Neural cell (in vitro differentiated cells): ENCODE results near the gene SPTB.

Experiments used
- EP300 ChIP-seq: fragments of 450-650 bp; conservative IDR thresholded peaks from 2 replicates; pipeline ENCODE4 v1.6.1; 2014; ENCODE audit warnings: antibody characterized with exemption, mild to moderate bottlenecking, moderate library complexity; ENCODE audit not compliant: poor library complexity, severe bottlenecking
- EZH2 ChIP-seq: fragments of 200-600, 300-800 bp; shearing (Covaris generic), sonication (generic); IDR thresholded peaks from 2 replicates; pipeline ENCODE4 v1.6.1; 2014; ENCODE audit warnings: antibody characterized with exemption, low read length, borderline replicate concordance, mild to moderate bottlenecking; ENCODE audit not compliant: insufficient read depth, poor library complexity, severe bottlenecking
- MXI1 ChIP-seq: fragments of 450-650 bp; conservative IDR thresholded peaks from 2 replicates; pipeline ENCODE4 v1.6.1; 2014; ENCODE audit warnings: antibody characterized with exemption, mild to moderate bottlenecking; ENCODE audit not compliant: poor library complexity, severe bottlenecking
- POLR2AphosphoS5 ChIP-seq: IDR thresholded peaks from 2 replicates; pipeline ENCODE4 v1.6.1; 2012
- RAD21 ChIP-seq: fragments of 450-650 bp; conservative IDR thresholded peaks from 2 replicates; pipeline ENCODE4 v1.6.1; 2014; ENCODE audit warnings: antibody characterized with exemption, mild to moderate bottlenecking, moderate library complexity
- REST ChIP-seq: IDR thresholded peaks from 2 replicates; pipeline ENCODE4 v1.6.1; 2012; ENCODE audit warnings: borderline replicate concordance
- SMC3 ChIP-seq: fragments of 450-650 bp; conservative IDR thresholded peaks from 2 replicates; pipeline ENCODE4 v1.6.1; 2014; ENCODE audit warnings: antibody characterized with exemption, mild to moderate bottlenecking, moderate library complexity; ENCODE audit not compliant: poor library complexity
- TAF1 ChIP-seq: IDR thresholded peaks from 2 replicates; pipeline ENCODE4 v1.6.1; 2012; ENCODE audit warnings: low read depth
- TF ChIP-seq, protein P1 (sequence below): fragments of 450-650 bp; IDR thresholded peaks from 2 replicates; pipeline ENCODE4 v1.5.1; 2014; ENCODE audit warnings: antibody characterized with exemption, mild to moderate bottlenecking, moderate library complexity; ENCODE audit not compliant: poor library complexity, severe bottlenecking

- TF ChIP-seq, protein P1, sequence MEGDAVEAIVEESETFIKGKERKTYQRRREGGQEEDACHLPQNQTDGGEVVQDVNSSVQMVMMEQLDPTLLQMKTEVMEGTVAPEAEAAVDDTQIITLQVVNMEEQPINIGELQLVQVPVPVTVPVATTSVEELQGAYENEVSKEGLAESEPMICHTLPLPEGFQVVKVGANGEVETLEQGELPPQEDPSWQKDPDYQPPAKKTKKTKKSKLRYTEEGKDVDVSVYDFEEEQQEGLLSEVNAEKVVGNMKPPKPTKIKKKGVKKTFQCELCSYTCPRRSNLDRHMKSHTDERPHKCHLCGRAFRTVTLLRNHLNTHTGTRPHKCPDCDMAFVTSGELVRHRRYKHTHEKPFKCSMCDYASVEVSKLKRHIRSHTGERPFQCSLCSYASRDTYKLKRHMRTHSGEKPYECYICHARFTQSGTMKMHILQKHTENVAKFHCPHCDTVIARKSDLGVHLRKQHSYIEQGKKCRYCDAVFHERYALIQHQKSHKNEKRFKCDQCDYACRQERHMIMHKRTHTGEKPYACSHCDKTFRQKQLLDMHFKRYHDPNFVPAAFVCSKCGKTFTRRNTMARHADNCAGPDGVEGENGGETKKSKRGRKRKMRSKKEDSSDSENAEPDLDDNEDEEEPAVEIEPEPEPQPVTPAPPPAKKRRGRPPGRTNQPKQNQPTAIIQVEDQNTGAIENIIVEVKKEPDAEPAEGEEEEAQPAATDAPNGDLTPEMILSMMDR = no peak
- no peak for TF ChIP-seq MXI1
- TF ChIP-seq REST = no peak
- TF ChIP-seq EZH2 = no peak
- no peak for TF ChIP-seq POLR2AphosphoS5
- no peak for TF ChIP-seq RAD21
- TF ChIP-seq TAF1 = no peak
- TF ChIP-seq EP300 = no peak
- TF ChIP-seq SMC3 = no peak
Measured at GRCh38 chr14:64868379-64868778, 11.3 kb downstream of the SPTB start.
